HCT116 (cell line): ENCODE measurements around the gene NPPB. TPM values are rescaled to one million over a fixed set of nuclear protein-coding genes. Genes with fewer than 3 reads are reported as not detected.

Source experiments
- ATAC-seq: fragments of 200-7000 bp; cut with Tn5 transposase; 2 replicates; pipeline ENCODE4 v1.9.1; 2020; ENCODE audit warnings: mild to moderate bottlenecking, moderate library complexity
- BruUV-seq: library from RNA; stranded (reverse); fragments of 400-500 nt; replicated peaks from 2 replicates; lab custom pipeline; 2021; lab: Mats Ljungman, UMichigan
- CTCF ChIA-PET: fragments of 300-600 bp; sonication (Branson Sonifier 250); formaldehyde crosslinking; loops from one replicate; lab custom pipeline; 2021; ENCODE audit warnings: antibody characterized with exemption; lab: Charles Lee
- POLR2A ChIA-PET: fragments of 300-600, 350-600 bp; sonication (Branson Sonifier 250); formaldehyde crosslinking; loops from one replicate; lab custom pipeline; 2021; ENCODE audit warnings: antibody characterized with exemption; lab: Charles Lee
- RAD21 ChIA-PET, 2 experiments: fragments of 300-600 bp; sonication (Branson Sonifier 250); formaldehyde crosslinking; loops; one replicate each; lab custom pipeline; 2023; ENCODE audit warnings: low total read pairs in 2 of 2; ENCODE audit not compliant: uncharacterized antibody in 2 of 2, unreplicated experiment in 2 of 2, low non-redundant PET in 1 of 2; lab: Charles Lee
- DNase-seq: peaks from one replicate; pipeline ENCODE4 v3.0.0-alpha.2; 2010; ENCODE audit warnings: low read depth, low spot score
- H2AFZ ChIP-seq: fragments of 200-600 bp; shearing (Covaris generic), sonication (generic); 2 replicates; pipeline ENCODE4 v1.6.1; 2017; ENCODE audit warnings: low read depth, mixed run types, mixed read lengths, antibody characterized with exemption, low read length; ENCODE audit not compliant: poor library complexity, severe bottlenecking
- H3K27ac ChIP-seq: 2 replicates; pipeline ENCODE4 v1.5.1; 2012; ENCODE audit warnings: low read depth, low read length
- H3K27me3 ChIP-seq: fragments of 200-600 bp; sonication (generic); 2 replicates; pipeline ENCODE4 v1.6.1; 2016; ENCODE audit warnings: mixed run types, low read length, mixed read lengths; ENCODE audit not compliant: insufficient read depth
- H3K36me3 ChIP-seq, 2 experiments: fragments of 200-500 bp in 1 of 2; fragments of 200-600 bp in 1 of 2; sonication (Bioruptor generic) in 1 of 2; sonication (generic) in 1 of 2; 2 replicates each; pipeline versions ENCODE4 v1.5.1 to v1.6.1; 2014 to 2016; ENCODE audit warnings: low read length in 2 of 2, inconsistent platforms in 1 of 2, mixed read lengths in 1 of 2, mixed run types in 1 of 2; ENCODE audit not compliant: insufficient read depth in 2 of 2, control insufficient read depth in 1 of 2
- H3K4me1 ChIP-seq, 2 experiments: fragments of 200-600 bp in 1 of 2; sonication (generic) in 1 of 2; 2 replicates each; pipeline versions ENCODE4 v1.5.1 to v1.6.1; 2012 to 2017; ENCODE audit warnings: low read length in 2 of 2, inconsistent platforms in 1 of 2, mild to moderate bottlenecking in 1 of 2, mixed read lengths in 1 of 2, mixed run types in 1 of 2, moderate library complexity in 1 of 2; ENCODE audit not compliant: insufficient read depth in 2 of 2, control insufficient read depth in 1 of 2
- H3K4me2 ChIP-seq: fragments of 200-600 bp; sonication (generic); 2 replicates; pipeline ENCODE4 v1.6.1; 2017; ENCODE audit warnings: mixed run types, low read length, mixed read lengths
- H3K4me3 ChIP-seq, 2 experiments: fragments of 200-600 bp in 1 of 2; sonication (generic) in 1 of 2; replicated peaks in 1 of 2; 2 replicates each; pipeline ENCODE4 v1.5.1; 2011 to 2016; ENCODE audit warnings: low read length in 2 of 2, control low read depth in 1 of 2, low read depth in 1 of 2, mild to moderate bottlenecking in 1 of 2, mixed read lengths in 1 of 2, mixed run types in 1 of 2
- H3K79me2 ChIP-seq: fragments of 200-600 bp; sonication (generic); 2 replicates; pipeline ENCODE4 v1.6.1; 2017; ENCODE audit warnings: mild to moderate bottlenecking, mixed run types, low read length, moderate library complexity, mixed read lengths; ENCODE audit not compliant: insufficient read depth
- H3K9ac ChIP-seq: fragments of 200-600 bp; sonication (generic); 2 replicates; pipeline ENCODE4 v1.6.1; 2016; ENCODE audit warnings: low read length, mixed read lengths
- H3K9me2 ChIP-seq: fragments of 200-600 bp; sonication (generic), shearing (Covaris generic); 2 replicates; pipeline ENCODE4 v1.6.1; 2017; ENCODE audit warnings: mixed run types, mild to moderate bottlenecking, moderate library complexity; ENCODE audit not compliant: insufficient read depth
- H3K9me3 ChIP-seq, 2 experiments: fragments of 200-500 bp in 1 of 2; fragments of 200-600 bp in 1 of 2; sonication (Bioruptor generic) in 1 of 2; sonication (generic) in 1 of 2; 2 replicates each; pipeline ENCODE4 v1.6.1; 2014 to 2017; ENCODE audit warnings: low read length in 2 of 2, mixed read lengths in 2 of 2, inconsistent platforms in 1 of 2, low read depth in 1 of 2, mild to moderate bottlenecking in 1 of 2, mixed run types in 1 of 2, moderate library complexity in 1 of 2; ENCODE audit not compliant: control insufficient read depth in 1 of 2, insufficient read depth in 1 of 2
- H4K20me1 ChIP-seq: fragments of 200-600 bp; sonication (generic), shearing (Covaris generic); 2 replicates; pipeline ENCODE4 v1.6.1; 2017; ENCODE audit warnings: mixed run types, mild to moderate bottlenecking, moderate library complexity; ENCODE audit not compliant: insufficient read depth
- CEBPB ChIP-seq: IDR thresholded peaks from 2 replicates; pipeline ENCODE4 v1.6.1; 2012; ENCODE audit warnings: low read depth
- CTCF ChIP-seq, 3 experiments: fragments of 200-600 bp in 1 of 3; sonication (generic) in 1 of 3; IDR thresholded peaks in 2 of 3; conservative IDR thresholded peaks in 1 of 3; 2 replicates each; pipeline ENCODE4 v1.5.1; 2012 to 2017; ENCODE audit warnings: low read depth in 2 of 3, low read length in 2 of 3, antibody characterized with exemption in 1 of 3, borderline replicate concordance in 1 of 3, control low read depth in 1 of 3, mild to moderate bottlenecking in 1 of 3, mixed read lengths in 1 of 3, mixed run types in 1 of 3, moderate library complexity in 1 of 3; ENCODE audit not compliant: insufficient read depth in 1 of 3
- EZH2 ChIP-seq: fragments of 200-600 bp; sonication (generic); IDR thresholded peaks from 2 replicates; pipeline ENCODE4 v1.6.1; 2017; ENCODE audit warnings: antibody characterized with exemption, mixed run types
- FOSL1 ChIP-seq: IDR thresholded peaks from 2 replicates; pipeline ENCODE4 v1.6.1; 2012; ENCODE audit warnings: low read depth
- JUND ChIP-seq: IDR thresholded peaks from 2 replicates; pipeline ENCODE4 v1.6.1; 2012
- REST ChIP-seq: IDR thresholded peaks from 2 replicates; pipeline ENCODE4 v1.6.1; 2012; ENCODE audit warnings: low read depth
- SIN3A ChIP-seq: IDR thresholded peaks from 2 replicates; pipeline ENCODE4 v1.6.1; 2012; ENCODE audit warnings: low read depth
- TCF7L2 ChIP-seq: IDR thresholded peaks from 2 replicates; pipeline ENCODE4 v1.7.0; 2011; ENCODE audit warnings: borderline replicate concordance, inconsistent platforms; ENCODE audit not compliant: insufficient read depth, insufficient read length; ENCODE audit errors: extremely low read depth
- YY1 ChIP-seq: IDR thresholded peaks from 2 replicates; pipeline ENCODE4 v1.6.1; 2011; ENCODE audit warnings: low read length, low read depth, moderate library complexity, mild to moderate bottlenecking; ENCODE audit not compliant: insufficient replicate concordance; ENCODE audit errors: extremely low read depth
- ZBTB33 ChIP-seq: IDR thresholded peaks from 2 replicates; pipeline ENCODE4 v1.6.1; 2011; ENCODE audit warnings: mild to moderate bottlenecking, low read length, moderate library complexity; ENCODE audit not compliant: insufficient replicate concordance; ENCODE audit errors: extremely low read depth
- ZFX ChIP-seq: fragments of 450-650 bp; IDR thresholded peaks from 2 replicates; pipeline ENCODE4 v1.6.1; 2017
- intact Hi-C: fragments of 100-400 bp; cut with micrococcal nuclease; formaldehyde crosslinking; loops from 2 replicates; pipeline ENCODE4 v1.10.0; 2022
- total RNA-seq: library from RNA; stranded (reverse); gene quantifications from one replicate; pipeline ENCODE4 v1.2.1, GENCODE V29; 2021; ENCODE audit not compliant: unreplicated experiment

NPPB gene
- total RNA-seq, 1 experiment from 2014 or later = not detected

- TF ChIP-seq ZFX (no peak), CEBPB (no peak)
- H3K9ac ChIP-seq = no peak overlapping the region
- H3K36me3 ChIP-seq = no peaks in the 10 kb centered on the region
- CTCF ChIA-PET = no interaction called here
- H3K27me3 ChIP-seq = no peaks in the 10 kb centered on the region
- ATAC-seq (no peak), DNase-seq (no peak)
- no TSS peak for BruUV-seq
- peaks cover 0 to 6% of the 10 kb centered on the region in 2 experiments; a peak in 1 of 4 replicates for H3K4me1 ChIP-seq
- no peaks in the 10 kb centered on the region for H3K79me2 ChIP-seq
- H3K9me3 ChIP-seq = no peaks in the 10 kb centered on the region
- no peak overlapping the region for H3K4me3 ChIP-seq
- no peak overlapping the region for H3K27ac ChIP-seq
- no peaks in the 10 kb centered on the region for H3K9me2 ChIP-seq
- H4K20me1 ChIP-seq = no peaks in the 10 kb centered on the region
- H3K4me2 ChIP-seq = no peak overlapping the region
- RAD21 ChIA-PET = no interaction called here
- POLR2A ChIA-PET = interaction anchor here (1.2 to 1.7 kb wide), 2 partner anchors 21 to 22 kb away, joined by 3 to 7 read pairs; no protein-coding TSS in a partner anchor
- intact Hi-C loops = no loop called here
- H2AFZ ChIP-seq = no peak overlapping the region
These were observed 28.9 kb upstream of the NPPB start for GRCh38 chr1:11887666-11888007.

GRCh38 chr1:11886986-11887665, 28.4 kb upstream of the NPPB start:
- Histone ChIP-seq H3K36me3 (no peaks in the 10 kb centered on the region), H3K4me1 (peaks cover 0 to 6% of the 10 kb centered on the region in 2 experiments; a peak in 1 of 4 replicates), H3K79me2 (no peaks in the 10 kb centered on the region), H2AFZ (no peak overlapping the region), H3K27ac (no peak overlapping the region), H3K27me3 (no peaks in the 10 kb centered on the region), H3K4me2 (no peak overlapping the region), H4K20me1 (no peaks in the 10 kb centered on the region), H3K9me3 (no peaks in the 10 kb centered on the region), H3K9ac (no peak overlapping the region), H3K4me3 (no peak overlapping the region), H3K9me2 (no peaks in the 10 kb centered on the region)
- DNase-seq = no peak
- RAD21 ChIA-PET = no interaction called here
- no TSS peak for BruUV-seq
- intact Hi-C loops = no loop called here
- no peak for ATAC-seq
- POLR2A ChIA-PET = interaction anchor here (1.2 to 1.7 kb wide), 2 partner anchors 21 to 23 kb away, joined by 3 to 7 read pairs; no protein-coding TSS in a partner anchor
- CTCF ChIA-PET = no interaction called here
- TF ChIP-seq FOSL1 (no peak), SIN3A (no peak), TCF7L2 (no peak), YY1 (no peak), CTCF (IDR thresholded peaks at IDR 0.05 in 2 of 3, conservative IDR thresholded peaks at IDR 0.05 in 1 of 3; ENCODE audit: borderline replicate concordance in 1 of 3, insufficient read depth in 1 of 3, low read depth in 2 of 3, low read length in 2 of 3) (no peak), CEBPB (no peak), EZH2 (no peak), ZFX (no peak), ZBTB33 (no peak), JUND (no peak), REST (no peak)
